Heart left ventricle (tissue), 16 donors: Measurements from ENCODE around the gene S100A13. TPM values are rescaled to one million over a fixed set of nuclear protein-coding genes. Genes with fewer than 3 reads are reported as not detected.

ENCODE experiments used
- ATAC-seq, 4 donors: fragments of 200-7000 bp; cut with Tn5 transposase; one replicate each; pipeline ENCODE4 v1.9.1; 2020 to 2022; ENCODE audit warnings: moderate library complexity in 4 of 4, mild to moderate bottlenecking in 3 of 4, moderate number of reproducible peaks in 1 of 4
- DNase-seq, 5 donors: peaks; one replicate each; pipeline ENCODE4 v3.0.0-alpha.2; 2020
- H3K27ac ChIP-seq, 12 donors: fragments of 200-600 bp; sonication (generic) in 4 of 12; one replicate each; pipeline versions ENCODE4 v1.5.0 to v1.8.0; 2016 to 2022; ENCODE audit warnings: mild to moderate bottlenecking in 2 of 12
- H3K27me3 ChIP-seq, 9 donors: fragments of 200-600 bp; sonication (generic) in 2 of 9; one replicate each; pipeline versions ENCODE4 v1.5.1 to v1.8.0; 2016 to 2022; ENCODE audit warnings: mild to moderate bottlenecking in 3 of 9
- H3K36me3 ChIP-seq, 9 donors: fragments of 200-600 bp; sonication (generic) in 2 of 9; one replicate each; pipeline versions ENCODE4 v1.5.0 to v1.8.0; 2018 to 2022; ENCODE audit warnings: mild to moderate bottlenecking in 2 of 9
- H3K4me1 ChIP-seq, 12 donors: fragments of 200-600 bp; sonication (generic) in 4 of 12; one replicate each; pipeline versions ENCODE4 v1.5.0 to v1.8.0; 2016 to 2022; ENCODE audit warnings: mild to moderate bottlenecking in 3 of 12
- H3K4me3 ChIP-seq, 12 donors: fragments of 200-600 bp; sonication (generic) in 4 of 12; one replicate each; pipeline versions ENCODE4 v1.5.0 to v1.8.0; 2017 to 2022; ENCODE audit warnings: mild to moderate bottlenecking in 9 of 12, moderate library complexity in 4 of 12
- H3K9me3 ChIP-seq, 12 donors: fragments of 200-600 bp; sonication (generic) in 4 of 12; one replicate each; pipeline versions ENCODE4 v1.5.0 to v1.8.0; 2016 to 2022; ENCODE audit warnings: mild to moderate bottlenecking in 1 of 12
- CTCF ChIP-seq, 12 donors: fragments of 200-600 bp; sonication (generic) in 4 of 12; IDR thresholded peaks; one replicate each; pipeline versions ENCODE4 v1.5.0 to v1.8.0; 2018 to 2022; ENCODE audit warnings: antibody characterized with exemption in 12 of 12, mild to moderate bottlenecking in 5 of 12
- POLR2A ChIP-seq, 2 donors: fragments of 450-650 bp; IDR thresholded peaks; one replicate each; pipeline ENCODE4 v1.6.1; 2017; ENCODE audit warnings: antibody characterized with exemption in 2 of 2, mild to moderate bottlenecking in 2 of 2, moderate library complexity in 2 of 2
- WGBS, 4 donors: extraction: QIAGEN DNeasy Blood & Tissue Kit in 2 of 4; methylation state at CpG; one replicate each; pipeline versions ENCODE4 v1.1.5 to v1.1.7; 2013 to 2018; 5-methylcytosine and 5-hydroxymethylcytosine counted together
- intact Hi-C, 10 donors: fragments of 100-400 bp; cut with DNase I; formaldehyde crosslinking; loops; one replicate each; pipeline versions ENCODE4 v1.11.1 to v1.14.2; 2022
- polyA plus RNA-seq, 2 donors: library from polyadenylated mRNA; stranded (reverse); fragments of 200-250 nt; gene quantifications; one replicate each; pipeline ENCODE4 v1.2.3, GENCODE V29; 2013
- total RNA-seq, 9 donors: library from RNA; depleted of rRNA in 2 of 9; stranded (reverse); fragments of >200 nt in 2 of 9; fragmentation: NEBNext Ultra II Directional in 3 of 9; extraction: Animal tissue kit (Norgen Biotek cat#: 25700) in 3 of 9; gene quantifications; one replicate each; pipeline versions ENCODE4 v1.1.0 to v1.2.4, GENCODE V29; 2016 to 2023
- donor health status: ischemic (EF 13 %, LVEDD 7.1; RV severe dilation, severe dysfunction).
- donor health status: healthy with polysubstance abuse.
- donor health status: DM: no; HTN: yes; CAD: no.
- donor health status: DM: no; HTN: no; CAD: no.
- donor health status: ischemic (EF 25% LVEDD 6.9; RV normal size, moderate dysfunction).
- donor health status: ischemic (EF 25% LVEDD 5.7; RV mildly dilated, moderate dysfunction).
- donor health status: healthy.
- donor health status: DM: yes; HTN: yes; CAD: no.
- donor health status: ischemic (EF 35%, LVEDD 5.7; RV mildly dilated, moderate dysfunction).
- donor health status: nonischemic (EF 11% LVEDD 7.7; RV severe dilation, severe dysfunction).
- donor health status: DM: yes; HTN: yes; CAD: no.
- donor health status: PGD.
- donor health status: ischemic (EF 29% LVEDD 5.4; RV normal size, mild dysfunction).
- donor health status: nonischemic (EF 23%, LVEDD 6.1; RV moderate dilation, normal function).

Gene S100A13
- total and polyA plus RNA-seq, 11 donors, result 98.1 to 272 (median 138) TPM

- no peak overlapping the region for H3K4me3 ChIP-seq
- peaks cover 6 to 26% (median 14%) of the 10 kb centered on the region in 12 donors for H3K4me1 ChIP-seq
- TF ChIP-seq POLR2A (IDR thresholded peaks at IDR 0.05), result no peak
- TF ChIP-seq CTCF (IDR thresholded peaks at IDR 0.05), result no peak
- intact Hi-C loops, result loop anchor here in 3 of 10 donors (5.0 to 10.0 kb wide), 2 partner anchors 35 to 93 kb away; partner anchors contain the start of gene CHTOP (in 1 of the 3)
- DNase-seq, result no peak
- 84 to 93% (median 90%) methylated on average over 4 of the region's 4 CpGs for WGBS, 4 donors
- no peaks in the 10 kb centered on the region for H3K27me3 ChIP-seq
- no peaks in the 10 kb centered on the region for H3K9me3 ChIP-seq
- peaks cover 5 to 74% (median 70%) of the 10 kb centered on the region in 9 donors for H3K36me3 ChIP-seq
- no peak for ATAC-seq
- H3K27ac ChIP-seq, result no peak overlapping the region
Measured at GRCh38 chr1:153667439-153667838, 40.1 kb upstream of the S100A13 start.

GRCh38 chr1:153663211-153663610 lies 35.9 kb upstream of the S100A13 start:
- peak in 1 of 5 donors; percentile 9 for DNase-seq
- no peaks in the 10 kb centered on the region for H3K27me3 ChIP-seq
- 81 to 91% (median 87%) methylated on average over 5 of the region's 5 CpGs for WGBS, 4 donors
- H3K4me3 ChIP-seq, result no peak overlapping the region
- no peaks in the 10 kb centered on the region for H3K9me3 ChIP-seq
- ATAC-seq, result no peak
- no peak for TF ChIP-seq POLR2A (IDR thresholded peaks at IDR 0.05)
- TF ChIP-seq CTCF (IDR thresholded peaks at IDR 0.05), result no peak
- intact Hi-C loops, result loop anchor here in 3 of 10 donors (5.0 to 10.0 kb wide), 2 partner anchors 88 to 91 kb away; no protein-coding TSS in a partner anchor
- peaks cover under 1 to 87% (median 80%) of the 10 kb centered on the region in 9 donors for H3K36me3 ChIP-seq
- peaks cover 0 to 16% (median 10%) of the 10 kb centered on the region in 12 donors for H3K4me1 ChIP-seq
- no peak overlapping the region for H3K27ac ChIP-seq

- Histone ChIP-seq H3K9me3 (no peaks in the 10 kb centered on the region), H3K4me3 (no peak overlapping the region), H3K4me1 (peaks cover 0 to 18% (median 12%) of the 10 kb centered on the region in 12 donors), H3K27me3 (no peaks in the 10 kb centered on the region), H3K27ac (no peak overlapping the region), H3K36me3 (peaks cover 0 to 78% (median 71%) of the 10 kb centered on the region in 9 donors)
- no peak for ATAC-seq
- no peak for DNase-seq
- no peak for TF ChIP-seq POLR2A (IDR thresholded peaks at IDR 0.05)
- intact Hi-C loops, result loop anchor here in 3 of 10 donors (5.0 to 10.0 kb wide), 2 partner anchors 87 to 90 kb away; no protein-coding TSS in a partner anchor
- WGBS, 4 donors, result 50 to 62% (median 53%) methylated on average over 2 of the region's 2 CpGs
Measured at GRCh38 chr1:153662269-153662668, 35.0 kb upstream of the S100A13 start.

- H3K36me3 ChIP-seq, result peaks cover 0 to 67% (median 60%) of the 10 kb centered on the region in 9 donors
Measured at GRCh38 chr1:153661111-153661708, 33.9 kb upstream of the S100A13 start.

More at GRCh38 chr1:153661111-153661708, 33.9 kb upstream of the S100A13 start:
- ATAC-seq (no peak), DNase-seq (peak in 1 of 5 donors; percentile 4)
- Histone ChIP-seq H3K4me3 (no peak overlapping the region), H3K9me3 (no peaks in the 10 kb centered on the region), H3K27ac (no peak overlapping the region), H3K4me1 (peaks cover 0 to 18% (median 12%) of the 10 kb centered on the region in 12 donors), H3K27me3 (no peaks in the 10 kb centered on the region)
- TF ChIP-seq CTCF (IDR thresholded peaks at IDR 0.05) (no peak), POLR2A (IDR thresholded peaks at IDR 0.05) (no peak)
- WGBS, 4 donors, result 57 to 68% (median 66%) methylated on average over 9 of the region's 9 CpGs
- intact Hi-C loops, result loop anchor here in 3 of 10 donors (5.0 to 10.0 kb wide), 2 partner anchors 86 to 89 kb away; no protein-coding TSS in a partner anchor
